ENCODE results near the gene FOXJ2.

DNA sequence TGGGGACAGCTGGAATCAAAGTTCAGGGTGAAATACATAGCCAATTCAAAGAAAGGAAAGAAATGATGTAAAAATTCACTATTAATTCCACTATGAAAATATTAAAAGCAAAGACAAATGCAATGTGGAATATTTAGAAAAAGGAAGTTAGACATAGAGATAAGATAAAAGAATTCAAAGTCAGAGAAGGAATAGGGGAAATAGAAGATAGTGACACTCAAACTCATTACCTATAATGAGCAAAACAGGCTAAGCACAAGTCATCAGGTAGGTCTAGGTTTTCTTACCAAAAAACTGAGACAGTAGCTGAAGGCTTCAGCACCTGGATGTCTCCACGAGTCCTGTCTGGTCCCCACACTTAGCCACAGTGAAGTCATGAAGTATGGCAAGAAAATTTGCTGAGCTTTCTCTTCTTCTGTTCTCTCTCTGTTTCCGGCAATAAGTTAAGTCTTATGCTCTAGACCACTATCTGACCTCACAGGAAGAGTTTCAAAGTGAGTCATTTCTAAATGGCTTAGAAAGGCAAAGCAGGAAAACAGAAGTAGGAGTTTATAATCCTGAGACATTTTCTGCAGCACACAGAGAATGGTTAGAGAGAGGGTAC lies 33.6 kb downstream of the FOXJ2 start, which contains the start of gene C3AR1:
- TF ChIP-seq EZH2 (IDR thresholded peaks at IDR 0.05) (no peak), FOXP2 (optimal IDR thresholded peaks at IDR 0.05; ENCODE audit: control extremely low read depth, extremely low read length, insufficient read depth) (no peak)

Data from SK-N-MC (cell line).